HL-60 (cell line): ENCODE results near the gene SARM1.

ENCODE experiments used
- POLR2AphosphoS5 ChIP-seq: IDR thresholded peaks from 2 replicates; pipeline ENCODE4 v1.6.1; 2012; ENCODE audit warnings: low read depth
- TF ChIP-seq, protein P1 (sequence below): IDR thresholded peaks from one replicate; pipeline ENCODE4 v1.5.1; 2011; ENCODE audit warnings: low read length, control low read depth, inconsistent platforms; ENCODE audit not compliant: insufficient read depth

DNA sequence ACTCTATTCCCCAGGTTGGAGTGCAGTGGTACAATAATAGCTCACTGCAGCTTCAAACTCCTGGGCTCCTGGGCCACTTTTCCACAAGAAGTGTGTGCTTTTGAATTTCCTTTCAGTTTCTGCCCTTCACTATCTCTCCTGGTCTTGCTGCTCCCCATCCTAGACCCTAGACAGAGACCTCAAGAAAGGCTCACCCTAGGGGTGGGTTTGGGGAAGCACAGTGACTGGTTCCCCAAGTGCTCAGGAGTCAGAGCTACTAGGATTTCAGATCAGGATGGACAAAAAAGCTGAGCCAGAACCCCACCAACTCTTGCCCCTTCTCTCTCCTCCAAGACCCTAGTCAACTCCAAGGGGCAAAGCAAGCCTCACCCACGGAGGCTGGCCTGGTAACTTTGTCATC lies 4.9 kb upstream of the SARM1 start:
- TF ChIP-seq, protein P1, sequence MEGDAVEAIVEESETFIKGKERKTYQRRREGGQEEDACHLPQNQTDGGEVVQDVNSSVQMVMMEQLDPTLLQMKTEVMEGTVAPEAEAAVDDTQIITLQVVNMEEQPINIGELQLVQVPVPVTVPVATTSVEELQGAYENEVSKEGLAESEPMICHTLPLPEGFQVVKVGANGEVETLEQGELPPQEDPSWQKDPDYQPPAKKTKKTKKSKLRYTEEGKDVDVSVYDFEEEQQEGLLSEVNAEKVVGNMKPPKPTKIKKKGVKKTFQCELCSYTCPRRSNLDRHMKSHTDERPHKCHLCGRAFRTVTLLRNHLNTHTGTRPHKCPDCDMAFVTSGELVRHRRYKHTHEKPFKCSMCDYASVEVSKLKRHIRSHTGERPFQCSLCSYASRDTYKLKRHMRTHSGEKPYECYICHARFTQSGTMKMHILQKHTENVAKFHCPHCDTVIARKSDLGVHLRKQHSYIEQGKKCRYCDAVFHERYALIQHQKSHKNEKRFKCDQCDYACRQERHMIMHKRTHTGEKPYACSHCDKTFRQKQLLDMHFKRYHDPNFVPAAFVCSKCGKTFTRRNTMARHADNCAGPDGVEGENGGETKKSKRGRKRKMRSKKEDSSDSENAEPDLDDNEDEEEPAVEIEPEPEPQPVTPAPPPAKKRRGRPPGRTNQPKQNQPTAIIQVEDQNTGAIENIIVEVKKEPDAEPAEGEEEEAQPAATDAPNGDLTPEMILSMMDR = no peak
- no peak for TF ChIP-seq POLR2AphosphoS5
